BE2C (cell line): Measurements from ENCODE around the gene MGAT4A.
A peak's percentile ranks its signal among the peaks of the same experiment; 100 is the strongest.
"Not testable (repeated sequence)": the region's sequence is repeated elsewhere in the genome, so short reads cannot be mapped to it uniquely, and the experiment has no call there.

ENCODE experiments used
- DNase-seq: peaks from one replicate; pipeline ENCODE4 v3.0.0-alpha.2; 2020
- H3K27me3 ChIP-seq: fragments of 250-450 bp; sonication (Bioruptor Pico); 2 replicates; pipeline ENCODE4 v1.5.1; 2020; ENCODE audit warnings: mild to moderate bottlenecking
- H3K36me3 ChIP-seq: fragments of 250-450 bp; sonication (Bioruptor Pico); 2 replicates; pipeline ENCODE4 v1.5.1; 2020; ENCODE audit warnings: mild to moderate bottlenecking
- H3K4me1 ChIP-seq: fragments of 250-450 bp; sonication (Bioruptor Pico); 2 replicates; pipeline ENCODE4 v1.5.1; 2020
- H3K4me3 ChIP-seq: 2 replicates; pipeline ENCODE4 v1.5.1; 2011; ENCODE audit warnings: low read depth, low read length
- H3K9me3 ChIP-seq: fragments of 250-450 bp; sonication (Bioruptor Pico); 2 replicates; pipeline ENCODE4 v1.5.1; 2020
- CTCF ChIP-seq: IDR thresholded peaks from 2 replicates; pipeline ENCODE4 v1.5.1; 2012; ENCODE audit warnings: mild to moderate bottlenecking, low read depth, low read length

MGAT4A gene

GRCh38 chr2:98606431-98606830 is 124.5 kb downstream of the MGAT4A start:
- Histone ChIP-seq H3K9me3 (no peaks in the 10 kb centered on the region), H3K4me1 (no peaks in the 10 kb centered on the region), H3K4me3 (no peak overlapping the region), H3K27me3 (no peaks in the 10 kb centered on the region), H3K36me3 (peaks cover under 1% of the 10 kb centered on the region; the same call in 1 of the 2 replicates)
- DNase-seq: no peak
- no peak for TF ChIP-seq CTCF

- H3K27me3 ChIP-seq: no peaks in the 10 kb centered on the region
- no peaks in the 10 kb centered on the region for H3K4me1 ChIP-seq
- peaks cover 2% of the 10 kb centered on the region; the same call in 1 of the 2 replicates for H3K36me3 ChIP-seq
- TF ChIP-seq CTCF: no peak
- H3K4me3 ChIP-seq: no peak overlapping the region
- DNase-seq: no peak
- no peaks in the 10 kb centered on the region for H3K9me3 ChIP-seq
Measured at GRCh38 chr2:98605076-98605475, 125.9 kb downstream of the MGAT4A start.

- Histone ChIP-seq H3K4me3 (no peak overlapping the region), H3K27me3 (no peaks in the 10 kb centered on the region), H3K9me3 (no peaks in the 10 kb centered on the region), H3K36me3 (peaks cover 2% of the 10 kb centered on the region; the same call in 1 of the 2 replicates), H3K4me1 (no peaks in the 10 kb centered on the region)
- TF ChIP-seq CTCF: no peak
- no peak for DNase-seq
Measured at GRCh38 chr2:98604547-98604946, 126.4 kb downstream of the MGAT4A start.

- TF ChIP-seq CTCF: peak; percentile 69
- Histone ChIP-seq H3K4me1 (no peaks in the 10 kb centered on the region), H3K27me3 (no peaks in the 10 kb centered on the region), H3K4me3 (no peak overlapping the region), H3K9me3 (no peaks in the 10 kb centered on the region), H3K36me3 (peaks cover 2% of the 10 kb centered on the region; the same call in 1 of the 2 replicates)
- DNase-seq: peak; percentile 34
Measured at GRCh38 chr2:98601532-98602132, 129.3 kb downstream of the MGAT4A start.

- Histone ChIP-seq H3K27me3 (no peaks in the 10 kb centered on the region), H3K4me1 (no peaks in the 10 kb centered on the region), H3K4me3 (no peak overlapping the region), H3K9me3 (no peaks in the 10 kb centered on the region), H3K36me3 (peaks cover 2% of the 10 kb centered on the region; the same call in 1 of the 2 replicates)
- no peak for TF ChIP-seq CTCF
- no peak for DNase-seq
Measured at GRCh38 chr2:98598781-98599428, 132.0 kb downstream of the MGAT4A start.

GRCh38 chr2:98594665-98595064 is 136.3 kb downstream of the MGAT4A start:
- not testable (repeated sequence) for H3K9me3 ChIP-seq, H3K4me3 ChIP-seq, H3K36me3 ChIP-seq, H3K4me1 ChIP-seq, DNase-seq, H3K27me3 ChIP-seq
